K562 treated with DMSO at 1 percent for 12 hours (cell line): ENCODE measurements around the gene CRK. TPM values are rescaled to one million over a fixed set of nuclear protein-coding genes. Genes with fewer than 3 reads are reported as not detected.

Source experiments
- total RNA-seq: library from RNA; unstranded; fragments of 300-600 nt; gene quantifications from 2 replicates; pipeline ENCODE4 v1.2.3, GENCODE V29; 2022; ENCODE audit not compliant: insufficient read depth

Gene CRK
- total RNA-seq: 12.9 and 28.0 TPM in 2 replicates

GRCh38 chr17:1455797-1456599 lies at the start of gene CRK:
CRK (minus strand) TSS chr17:1456232; CDS start chr17:1456117, 115 bp downstream.

GRCh38 chr17:1492249-1493206 lies 36.5 kb upstream of the CRK start, which contains the start of gene MYO1C:
MYO1C (minus strand) TSS chr17:1492686; CDS start chr17:1492487, 199 bp downstream.

GRCh38 chr17:1399679-1400512 lies 56.1 kb downstream of the CRK start, which contains the start of gene YWHAE:
YWHAE (minus strand) TSS chr17:1400222; CDS start chr17:1400110, 112 bp downstream.

Other genes starting within 250 kb of the CRK start
- gene BHLHA9, start 185.8 kb downstream of the CRK start, total RNA-seq: not detected in 2 replicates
- not detected in 2 replicates for gene TRARG1, start 176.6 kb downstream of the CRK start, total RNA-seq
- gene YWHAE, start 56.0 kb downstream of the CRK start, total RNA-seq: 149 and 227 TPM in 2 replicates
- gene MYO1C, start 36.5 kb upstream of the CRK start, total RNA-seq: 13.4 and 33.3 TPM in 2 replicates
- 29.7 and 35.1 TPM in 2 replicates for gene INPP5K, start 60.4 kb upstream of the CRK start, total RNA-seq
- 17.3 and 40.3 TPM in 2 replicates for gene PITPNA, start 106.6 kb upstream of the CRK start, total RNA-seq
- 3.5 and 3.6 TPM in 2 replicates for gene SLC43A2, start 172.6 kb upstream of the CRK start, total RNA-seq
- gene SCARF1, start 189.5 kb upstream of the CRK start, total RNA-seq: 3.1 and 4.3 TPM in 2 replicates
- 36.3 and 50.8 TPM in 2 replicates for gene RILP, start 193.6 kb upstream of the CRK start, total RNA-seq
- 71.5 and 159 TPM in 2 replicates for gene PRPF8, start 228.6 kb upstream of the CRK start, total RNA-seq